B cell (primary cell): ENCODE measurements around the gene FGF18. TPM values are rescaled to one million over a fixed set of nuclear protein-coding genes. Genes with fewer than 3 reads are reported as not detected.

Experiments used
- ATAC-seq: fragments of 200-7000 bp; cut with Tn5 transposase; one replicate; pipeline ENCODE4 v1.10.0; 2021; ENCODE audit warnings: low read depth, mild to moderate bottlenecking, moderate number of reproducible peaks, moderate library complexity
- CTCF ChIA-PET: fragments of 350-600 bp; sonication (Branson Sonifier 250); formaldehyde crosslinking; loops from one replicate; lab custom pipeline; 2021; ENCODE audit warnings: antibody characterized with exemption, inconsistent platforms; lab: Charles Lee
- POLR2A ChIA-PET: fragments of 350-600 bp; sonication (Branson Sonifier 250); formaldehyde crosslinking; loops from one replicate; lab custom pipeline; 2021; ENCODE audit warnings: antibody characterized with exemption; lab: Charles Lee
- DNase-seq: peaks from one replicate; pipeline ENCODE4 v3.0.0; 2013
- H2AFZ ChIP-seq: 2 replicates; pipeline ENCODE4 v1.6.1; 2012; ENCODE audit warnings: mild to moderate bottlenecking, low read depth, low read length; ENCODE audit not compliant: insufficient read depth, poor library complexity, severe bottlenecking
- H3K27ac ChIP-seq, 2 donors: 1 replicate in 1 of 2; 2 replicates in 1 of 2; pipeline ENCODE4 v1.5.1; 2012 to 2013; ENCODE audit warnings: low read length in 2 of 2, mild to moderate bottlenecking in 2 of 2, moderate library complexity in 1 of 2
- H3K27me3 ChIP-seq, 4 experiments: fragments of 200-600 bp in 1 of 4; sonication (generic) in 1 of 4; replicated peaks in 1 of 4; 1 replicate in 2 of 4; 2 replicates in 2 of 4; pipeline versions ENCODE4 v1.6.1 to v1.7.0; 2013 to 2016; ENCODE audit warnings: low read length in 3 of 4, mild to moderate bottlenecking in 2 of 4, mixed read lengths in 1 of 4, moderate library complexity in 1 of 4; ENCODE audit not compliant: insufficient read depth in 4 of 4, control insufficient read depth in 3 of 4; ENCODE audit errors: control extremely low read depth in 1 of 4
- H3K36me3 ChIP-seq, 2 experiments: replicated peaks in 1 of 2; 1 replicate in 1 of 2; 2 replicates in 1 of 2; pipeline versions ENCODE4 v1.6.1 to v1.7.1; 2013; ENCODE audit warnings: low read length in 1 of 2; ENCODE audit not compliant: insufficient read depth in 2 of 2, control insufficient read depth in 1 of 2; ENCODE audit errors: control extremely low read depth in 1 of 2, extremely low read depth in 1 of 2
- H3K4me1 ChIP-seq, 2 donors: fragments of 200-600 bp in 1 of 2; sonication (generic) in 1 of 2; 1 replicate in 1 of 2; 2 replicates in 1 of 2; pipeline versions ENCODE4 v1.5.1 to v1.6.1; 2013 to 2017; ENCODE audit warnings: low read length in 2 of 2; ENCODE audit not compliant: control insufficient read depth in 2 of 2, insufficient read depth in 2 of 2
- H3K4me2 ChIP-seq: replicated peaks from 2 replicates; pipeline ENCODE3; 2012; ENCODE audit warnings: mild to moderate bottlenecking, low read depth, low read length; ENCODE audit not compliant: poor library complexity, severe bottlenecking
- H3K4me3 ChIP-seq, 5 experiments: fragments of 200-600 bp in 1 of 5; sonication (generic) in 1 of 5; 1 replicate in 3 of 5; 2 replicates in 2 of 5; pipeline versions ENCODE4 v1.5.1 to v1.7.0; 2011 to 2016; ENCODE audit warnings: low read length in 4 of 5, mild to moderate bottlenecking in 4 of 5, low read depth in 2 of 5, control low read depth in 1 of 5, moderate library complexity in 1 of 5; ENCODE audit not compliant: insufficient read depth in 1 of 5; ENCODE audit errors: control extremely low read depth in 1 of 5, extremely low read depth in 1 of 5
- H3K79me2 ChIP-seq: fragments of 200-600 bp; sonication (generic); one replicate; pipeline ENCODE4 v1.6.0; 2016; ENCODE audit warnings: low read length; ENCODE audit not compliant: control insufficient read depth, insufficient read depth
- H3K9ac ChIP-seq: fragments of 200-600 bp; sonication (generic); 2 replicates; pipeline ENCODE4 v1.6.1; 2017; ENCODE audit warnings: mild to moderate bottlenecking, low read length, moderate library complexity
- H3K9me3 ChIP-seq, 3 donors: one replicate each; pipeline versions ENCODE4 v1.6.1 to v1.7.1; 2013; ENCODE audit warnings: low read length in 2 of 3; ENCODE audit not compliant: control insufficient read depth in 2 of 3, insufficient read depth in 1 of 3; ENCODE audit errors: control extremely low read depth in 1 of 3
- H4K20me1 ChIP-seq: 2 replicates; pipeline ENCODE4 v1.6.0; 2012; ENCODE audit warnings: mild to moderate bottlenecking, low read length; ENCODE audit not compliant: insufficient read depth, control insufficient read depth, poor library complexity, severe bottlenecking
- H3K27ac Mint-ChIP-seq: one replicate; pipeline ENCODE4 v1.8.0; 2021; ENCODE audit warnings: mixed read lengths
- H3K27me3 Mint-ChIP-seq: one replicate; pipeline ENCODE4 v1.8.0; 2021; ENCODE audit warnings: mixed read lengths
- H3K4me1 Mint-ChIP-seq: one replicate; pipeline ENCODE4 v1.8.0; 2021; ENCODE audit warnings: mixed read lengths
- H3K4me3 Mint-ChIP-seq: one replicate; pipeline ENCODE4 v1.8.0; 2021; ENCODE audit warnings: mixed read lengths
- H3K9me3 Mint-ChIP-seq: one replicate; pipeline ENCODE4 v1.8.0; 2022; ENCODE audit warnings: mixed read lengths; ENCODE audit not compliant: insufficient read depth
- EZH2 ChIP-seq: IDR thresholded peaks from 2 replicates; pipeline ENCODE4 v1.6.1; 2012; ENCODE audit warnings: borderline replicate concordance, low read depth, mild to moderate bottlenecking, moderate library complexity, low read length; ENCODE audit not compliant: insufficient read depth, poor library complexity, severe bottlenecking
- WGBS: methylation state at CpG from one replicate; pipeline ENCODE4 v1.1.5; 2013; ENCODE audit warnings: missing lambda C conversion rate; ENCODE audit not compliant: insufficient coverage; 5-methylcytosine and 5-hydroxymethylcytosine counted together
- intact Hi-C: fragments of 100-400 bp; cut with micrococcal nuclease; formaldehyde crosslinking; loops from one replicate; pipeline ENCODE4 v1.10.0; 2022
- polyA plus RNA-seq: library from polyadenylated mRNA; depleted of rRNA; stranded (reverse); fragments of >200 nt; gene quantifications from 2 replicates; pipeline ENCODE4 v1.2.3, GENCODE V29; 2012
- total RNA-seq, 2 donors: library from RNA; stranded (reverse); fragments of 120-200 nt in 1 of 2; gene quantifications; 1 replicate in 1 of 2; 2 replicates in 1 of 2; pipeline versions ENCODE4 v1.2.3 to v1.2.4, GENCODE V29; 2013 to 2022
- TF ChIP-seq, protein P1 (sequence below): fragments of 200-600 bp; IDR thresholded peaks from one replicate; pipeline ENCODE4 v1.8.0; 2022; ENCODE audit warnings: antibody characterized with exemption, mild to moderate bottlenecking

The FGF18 gene
- total and polyA plus RNA-seq, 2 donors (not counting 1 experiment from before 2014, with no cell fraction given) = 0.06 to 0.15 TPM

DNA sequence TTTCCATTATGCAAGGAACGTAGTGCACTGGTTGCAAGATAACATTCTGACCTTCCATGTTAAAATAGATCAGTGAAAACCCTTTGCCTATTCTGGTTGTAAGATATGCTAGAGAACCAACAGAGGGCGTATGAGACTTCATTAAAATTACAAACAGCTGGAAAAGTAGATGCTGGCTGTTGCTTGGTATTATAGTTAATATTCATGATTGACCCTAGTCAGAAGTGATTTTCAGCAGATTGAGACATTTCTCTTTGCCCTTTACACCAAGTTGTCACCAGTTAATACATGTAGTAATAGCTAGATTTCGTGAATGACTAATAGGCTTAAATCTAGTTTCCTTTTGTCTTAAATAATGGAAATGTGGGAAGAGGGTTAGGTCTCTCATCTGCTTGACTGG, 13.8 kb upstream of the FGF18 start:
- no peak for TF ChIP-seq EZH2
- TF ChIP-seq, protein P1, sequence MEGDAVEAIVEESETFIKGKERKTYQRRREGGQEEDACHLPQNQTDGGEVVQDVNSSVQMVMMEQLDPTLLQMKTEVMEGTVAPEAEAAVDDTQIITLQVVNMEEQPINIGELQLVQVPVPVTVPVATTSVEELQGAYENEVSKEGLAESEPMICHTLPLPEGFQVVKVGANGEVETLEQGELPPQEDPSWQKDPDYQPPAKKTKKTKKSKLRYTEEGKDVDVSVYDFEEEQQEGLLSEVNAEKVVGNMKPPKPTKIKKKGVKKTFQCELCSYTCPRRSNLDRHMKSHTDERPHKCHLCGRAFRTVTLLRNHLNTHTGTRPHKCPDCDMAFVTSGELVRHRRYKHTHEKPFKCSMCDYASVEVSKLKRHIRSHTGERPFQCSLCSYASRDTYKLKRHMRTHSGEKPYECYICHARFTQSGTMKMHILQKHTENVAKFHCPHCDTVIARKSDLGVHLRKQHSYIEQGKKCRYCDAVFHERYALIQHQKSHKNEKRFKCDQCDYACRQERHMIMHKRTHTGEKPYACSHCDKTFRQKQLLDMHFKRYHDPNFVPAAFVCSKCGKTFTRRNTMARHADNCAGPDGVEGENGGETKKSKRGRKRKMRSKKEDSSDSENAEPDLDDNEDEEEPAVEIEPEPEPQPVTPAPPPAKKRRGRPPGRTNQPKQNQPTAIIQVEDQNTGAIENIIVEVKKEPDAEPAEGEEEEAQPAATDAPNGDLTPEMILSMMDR = peak; percentile 49
- Histone ChIP-seq H3K9ac (no peak overlapping the region), H4K20me1 (peaks cover 67% of the 10 kb centered on the region), H3K27me3 (no peaks in the 10 kb centered on the region), H3K4me3 (no peak overlapping the region), H3K36me3 (peaks cover 15 to 68% of the 10 kb centered on the region in 2 experiments), H3K4me1 (no peaks in the 10 kb centered on the region), H3K79me2 (peaks cover 15% of the 10 kb centered on the region), H3K4me2 (no peak overlapping the region), H3K9me3 (no peaks in the 10 kb centered on the region), H2AFZ (no peak overlapping the region), H3K27ac (no peak overlapping the region)
- H3K4me3 Mint-ChIP-seq = no peak overlapping the region
- ATAC-seq (no peak), DNase-seq (no peak)
- no CpG with 5 or more reads among the region's 3 CpGs for WGBS
- peaks cover 1% of the 10 kb centered on the region for H3K4me1 Mint-ChIP-seq
- no peaks in the 10 kb centered on the region for H3K27me3 Mint-ChIP-seq
- H3K27ac Mint-ChIP-seq = no peak overlapping the region
- intact Hi-C loops = no loop called here
- ChIA-PET POLR2A (no interaction called here), CTCF (interaction anchor here (1.8 kb wide), 1 partner anchor 19 kb away, joined by 4 read pairs; no protein-coding TSS in a partner anchor)
- no peaks in the 10 kb centered on the region for H3K9me3 Mint-ChIP-seq

DNA sequence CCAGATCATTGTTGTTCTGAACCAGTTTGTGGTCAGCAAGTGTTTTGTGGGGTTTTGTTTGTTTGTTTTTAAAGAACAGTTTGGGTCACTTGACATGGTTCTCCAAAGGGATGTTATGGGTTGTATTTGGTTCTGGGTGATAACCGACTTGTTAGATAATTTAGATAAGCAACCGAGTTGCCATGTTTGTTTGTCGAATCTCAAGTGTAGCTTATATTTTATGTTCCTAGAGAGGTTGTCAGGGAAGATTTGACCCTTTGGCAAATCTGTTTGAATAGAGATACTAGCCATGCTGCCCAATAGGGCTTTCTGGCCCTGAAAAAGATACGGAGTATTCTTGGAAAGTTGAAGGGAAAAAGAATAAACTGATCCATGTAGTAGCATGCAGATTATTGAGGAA, 12.2 kb upstream of the FGF18 start:
- H3K4me3 ChIP-seq = no peak overlapping the region
- no peak for ATAC-seq
- no peaks in the 10 kb centered on the region for H3K27me3 ChIP-seq
- H3K27ac ChIP-seq = no peak overlapping the region
- no peak overlapping the region for H3K9ac ChIP-seq
- no peak for DNase-seq
- peaks cover 1% of the 10 kb centered on the region for H3K4me1 Mint-ChIP-seq
- H3K27ac Mint-ChIP-seq = no peak overlapping the region
- peaks cover 65% of the 10 kb centered on the region for H4K20me1 ChIP-seq
- peaks cover 17 to 68% of the 10 kb centered on the region in 2 experiments for H3K36me3 ChIP-seq
- no peak overlapping the region for H3K4me2 ChIP-seq
- 84% methylated on average over 4 of the region's 4 CpGs for WGBS
- intact Hi-C loops = no loop called here
- no peak overlapping the region for H3K4me3 Mint-ChIP-seq
- H3K79me2 ChIP-seq = peaks cover 4% of the 10 kb centered on the region
- no peaks in the 10 kb centered on the region for H3K27me3 Mint-ChIP-seq
- ChIA-PET POLR2A (no interaction called here), CTCF (no interaction called here)
- H2AFZ ChIP-seq = no peak overlapping the region
- no peaks in the 10 kb centered on the region for H3K9me3 ChIP-seq
- H3K4me1 ChIP-seq = no peaks in the 10 kb centered on the region
- no peak for TF ChIP-seq EZH2
- TF ChIP-seq, protein P1 = no peak
- no peaks in the 10 kb centered on the region for H3K9me3 Mint-ChIP-seq
